ENCODE data around the gene METAP1. TPM values are rescaled to one million over a fixed set of nuclear protein-coding genes. Genes with fewer than 3 reads are reported as not detected.
A peak's percentile ranks its signal among the peaks of the same experiment; 100 is the strongest.
"Not testable (repeated sequence)": the region's sequence is repeated elsewhere in the genome, so short reads cannot be mapped to it uniquely, and the experiment has no call there.

The METAP1 gene
- total RNA-seq, 1 experiment from 2014 or later, result 72.2 TPM

DNA sequence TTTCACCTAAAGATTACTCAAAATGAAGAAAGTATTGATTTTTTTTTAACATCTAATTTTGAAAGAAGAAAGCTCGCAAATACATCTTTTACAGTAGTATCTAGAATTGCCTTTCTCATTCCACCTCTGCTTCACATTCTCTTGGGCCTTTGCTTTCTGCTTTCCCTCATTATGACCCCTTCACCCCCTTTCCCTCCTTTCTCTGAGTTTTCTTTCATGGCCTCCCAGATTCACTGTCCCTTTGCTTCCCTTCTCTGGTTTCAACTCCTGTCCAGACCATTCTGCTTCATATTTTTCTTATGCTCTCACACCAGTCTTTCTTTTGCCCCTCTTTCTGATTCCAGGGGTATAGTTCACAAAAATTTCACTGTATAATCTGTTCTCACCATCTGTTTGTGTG is 64.0 kb downstream of the METAP1 start:
- Histone ChIP-seq H3K4me1 (ENCODE audit: insufficient read depth, low read length, poor library complexity, severe bottlenecking) (peaks cover 10% of the 10 kb centered on the region), H3K27me3 (replicated peaks; ENCODE audit: insufficient read depth, low read depth, low read length, poor library complexity) (no peaks in the 10 kb centered on the region), H3K27ac (ENCODE audit: low read depth, low read length, poor library complexity, severe bottlenecking) (peak overlapping the region; percentile 30), H3K9me3 (ENCODE audit: low read depth, low read length, poor library complexity, severe bottlenecking) (no peaks in the 10 kb centered on the region), H3K36me3 (ENCODE audit: insufficient read depth, low read length, poor library complexity, severe bottlenecking) (peaks cover 32% of the 10 kb centered on the region), H3K4me3 (ENCODE audit: low read depth, low read length, poor library complexity, severe bottlenecking) (no peak overlapping the region)
- BruUV-seq (replicated peaks), result no TSS peak
- CTCF ChIA-PET, result no interaction called here
- TF ChIP-seq, protein P1, sequence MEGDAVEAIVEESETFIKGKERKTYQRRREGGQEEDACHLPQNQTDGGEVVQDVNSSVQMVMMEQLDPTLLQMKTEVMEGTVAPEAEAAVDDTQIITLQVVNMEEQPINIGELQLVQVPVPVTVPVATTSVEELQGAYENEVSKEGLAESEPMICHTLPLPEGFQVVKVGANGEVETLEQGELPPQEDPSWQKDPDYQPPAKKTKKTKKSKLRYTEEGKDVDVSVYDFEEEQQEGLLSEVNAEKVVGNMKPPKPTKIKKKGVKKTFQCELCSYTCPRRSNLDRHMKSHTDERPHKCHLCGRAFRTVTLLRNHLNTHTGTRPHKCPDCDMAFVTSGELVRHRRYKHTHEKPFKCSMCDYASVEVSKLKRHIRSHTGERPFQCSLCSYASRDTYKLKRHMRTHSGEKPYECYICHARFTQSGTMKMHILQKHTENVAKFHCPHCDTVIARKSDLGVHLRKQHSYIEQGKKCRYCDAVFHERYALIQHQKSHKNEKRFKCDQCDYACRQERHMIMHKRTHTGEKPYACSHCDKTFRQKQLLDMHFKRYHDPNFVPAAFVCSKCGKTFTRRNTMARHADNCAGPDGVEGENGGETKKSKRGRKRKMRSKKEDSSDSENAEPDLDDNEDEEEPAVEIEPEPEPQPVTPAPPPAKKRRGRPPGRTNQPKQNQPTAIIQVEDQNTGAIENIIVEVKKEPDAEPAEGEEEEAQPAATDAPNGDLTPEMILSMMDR (conservative IDR thresholded peaks at IDR 0.05; ENCODE audit: low read depth, low read length), result no peak
- TF ChIP-seq EZH2 (IDR thresholded peaks at IDR 0.05; ENCODE audit: borderline replicate concordance, low read depth, low read length, poor library complexity, severe bottlenecking), result no peak
- POLR2A ChIA-PET (ENCODE audit: low non-redundant PET), result no interaction called here
- no peak for DNase-seq (ENCODE audit: low spot score)
- intact Hi-C loops (cut with micrococcal nuclease; ENCODE audit: unreplicated experiment), result loop anchor here (10.0 kb wide), 2 partner anchors 115 to 315 kb away; no protein-coding TSS in a partner anchor

DNA sequence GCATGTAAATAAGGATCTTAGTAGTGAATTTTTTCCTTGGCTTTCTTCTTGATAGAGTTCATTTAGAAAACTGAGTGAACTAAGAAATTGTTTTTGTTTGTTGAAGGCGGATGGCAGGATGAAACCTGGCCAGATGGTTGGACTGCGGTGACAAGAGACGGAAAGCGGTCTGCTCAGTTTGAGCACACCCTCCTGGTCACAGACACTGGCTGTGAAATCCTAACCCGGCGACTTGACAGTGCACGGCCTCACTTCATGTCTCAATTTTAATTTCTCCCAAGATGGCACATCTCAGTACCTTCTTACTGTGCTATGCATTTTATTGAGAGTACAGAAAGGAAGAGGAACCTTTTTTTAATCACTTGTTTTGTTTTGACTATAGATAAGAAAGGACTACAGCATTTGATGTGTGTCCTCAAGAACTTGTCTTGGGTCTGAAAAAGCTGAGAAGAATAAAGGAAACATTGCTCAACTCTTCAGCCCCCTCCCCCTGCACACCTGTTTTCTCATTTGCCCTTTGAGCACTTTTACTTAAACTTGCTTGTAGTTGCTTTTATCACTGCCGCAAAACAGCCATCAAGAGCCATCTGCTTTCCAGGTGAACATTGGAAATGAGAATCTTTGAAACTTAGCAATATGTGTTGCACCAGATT is 65.7 kb downstream of the METAP1 start:
- Histone ChIP-seq H3K27me3 (replicated peaks; ENCODE audit: insufficient read depth, low read depth, low read length, poor library complexity) (no peaks in the 10 kb centered on the region), H3K27ac (ENCODE audit: low read depth, low read length, poor library complexity, severe bottlenecking) (no peak overlapping the region), H3K9me3 (ENCODE audit: low read depth, low read length, poor library complexity, severe bottlenecking) (peaks cover 2% of the 10 kb centered on the region), H3K4me3 (ENCODE audit: low read depth, low read length, poor library complexity, severe bottlenecking) (no peak overlapping the region), H3K36me3 (ENCODE audit: insufficient read depth, low read length, poor library complexity, severe bottlenecking) (peaks cover 35% of the 10 kb centered on the region), H3K4me1 (ENCODE audit: insufficient read depth, low read length, poor library complexity, severe bottlenecking) (peaks cover 5% of the 10 kb centered on the region)
- no peak for TF ChIP-seq EZH2 (IDR thresholded peaks at IDR 0.05; ENCODE audit: borderline replicate concordance, low read depth, low read length, poor library complexity, severe bottlenecking)
- TF ChIP-seq, protein P1 (conservative IDR thresholded peaks at IDR 0.05; ENCODE audit: low read depth, low read length), result no peak
- intact Hi-C loops (cut with micrococcal nuclease; ENCODE audit: unreplicated experiment), result no loop called here
- ChIA-PET POLR2A (ENCODE audit: low non-redundant PET) (no interaction called here), CTCF (no interaction called here)
- DNase-seq (ENCODE audit: low spot score), result no peak
- no TSS peak for BruUV-seq (replicated peaks)

DNA sequence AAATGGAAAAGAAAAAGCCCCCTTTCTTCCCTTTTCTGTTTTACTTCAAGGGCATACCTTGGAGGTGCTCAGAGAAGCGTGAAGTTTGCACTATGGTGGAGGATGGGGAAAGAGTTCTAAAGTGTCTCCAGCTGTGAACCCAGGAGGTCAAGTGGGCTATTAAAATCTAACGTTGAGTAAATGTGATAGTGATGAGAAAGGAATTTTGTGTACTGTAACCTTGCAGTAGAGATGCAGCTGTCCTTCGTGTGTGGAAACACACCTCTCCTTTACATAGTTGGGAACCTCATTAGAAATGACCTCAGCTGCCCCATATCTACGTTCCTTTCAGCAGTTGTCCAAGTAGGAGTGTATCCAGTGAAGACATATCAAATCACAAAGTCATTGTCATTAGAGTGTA is 66.6 kb downstream of the METAP1 start:
- no peak for DNase-seq (ENCODE audit: low spot score)
- H3K4me1 ChIP-seq (ENCODE audit: insufficient read depth, low read length, poor library complexity, severe bottlenecking), result peaks cover 5% of the 10 kb centered on the region
- TF ChIP-seq, protein P1 (conservative IDR thresholded peaks at IDR 0.05; ENCODE audit: low read depth, low read length), result no peak
- no peak overlapping the region for H3K27ac ChIP-seq (ENCODE audit: low read depth, low read length, poor library complexity, severe bottlenecking)
- H3K36me3 ChIP-seq (ENCODE audit: insufficient read depth, low read length, poor library complexity, severe bottlenecking), result peaks cover 33% of the 10 kb centered on the region
- H3K27me3 ChIP-seq (replicated peaks; ENCODE audit: insufficient read depth, low read depth, low read length, poor library complexity), result no peaks in the 10 kb centered on the region
- H3K9me3 ChIP-seq (ENCODE audit: low read depth, low read length, poor library complexity, severe bottlenecking), result peaks cover 3% of the 10 kb centered on the region
- intact Hi-C loops (cut with micrococcal nuclease; ENCODE audit: unreplicated experiment), result no loop called here
- ChIA-PET POLR2A (ENCODE audit: low non-redundant PET) (no interaction called here), CTCF (no interaction called here)
- TSS peak; percentile 51 for BruUV-seq (replicated peaks)
- H3K4me3 ChIP-seq (ENCODE audit: low read depth, low read length, poor library complexity, severe bottlenecking), result no peak overlapping the region

DNA sequence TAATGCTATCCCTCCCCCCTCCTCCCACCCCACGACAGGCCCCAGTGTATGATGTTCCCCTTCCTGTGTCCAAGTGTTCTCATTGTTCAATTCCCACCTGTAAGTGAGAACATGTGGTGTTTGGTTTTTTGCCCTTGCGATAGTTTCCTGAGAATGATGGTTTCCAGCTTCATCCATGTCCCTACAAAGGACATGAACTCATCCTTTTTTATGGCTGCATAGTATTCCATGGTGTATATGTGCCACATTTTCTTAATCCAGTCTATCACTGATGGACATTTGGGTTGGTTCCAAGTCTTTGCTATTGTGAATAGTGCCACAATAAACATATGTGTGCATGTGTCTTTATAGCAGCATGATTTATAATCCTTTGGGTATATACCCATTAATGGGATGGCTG is 70.0 kb downstream of the METAP1 start:
- H3K9me3 ChIP-seq (ENCODE audit: low read depth, low read length, poor library complexity, severe bottlenecking); DNase-seq (ENCODE audit: low spot score); H3K27ac ChIP-seq (ENCODE audit: low read depth, low read length, poor library complexity, severe bottlenecking); H3K27me3 ChIP-seq (replicated peaks; ENCODE audit: insufficient read depth, low read depth, low read length, poor library complexity); intact Hi-C loops (cut with micrococcal nuclease; ENCODE audit: unreplicated experiment); BruUV-seq (replicated peaks); CTCF ChIA-PET; H3K4me3 ChIP-seq (ENCODE audit: low read depth, low read length, poor library complexity, severe bottlenecking); H3K4me1 ChIP-seq (ENCODE audit: insufficient read depth, low read length, poor library complexity, severe bottlenecking); POLR2A ChIA-PET (ENCODE audit: low non-redundant PET): not testable (repeated sequence)
- H3K36me3 ChIP-seq (ENCODE audit: insufficient read depth, low read length, poor library complexity, severe bottlenecking), result peaks cover 17% of the 10 kb centered on the region

Measured in A673 (cell line).